GM21786 (cell line): ENCODE data around the gene PLCB3.

Experiments used
- ATAC-seq: cut with Tn5 transposase; IDR thresholded peaks from one replicate; pipeline ENCODE4 v1.9.1; 2021; ENCODE audit not compliant: unreplicated experiment

The PLCB3 gene

DNA sequence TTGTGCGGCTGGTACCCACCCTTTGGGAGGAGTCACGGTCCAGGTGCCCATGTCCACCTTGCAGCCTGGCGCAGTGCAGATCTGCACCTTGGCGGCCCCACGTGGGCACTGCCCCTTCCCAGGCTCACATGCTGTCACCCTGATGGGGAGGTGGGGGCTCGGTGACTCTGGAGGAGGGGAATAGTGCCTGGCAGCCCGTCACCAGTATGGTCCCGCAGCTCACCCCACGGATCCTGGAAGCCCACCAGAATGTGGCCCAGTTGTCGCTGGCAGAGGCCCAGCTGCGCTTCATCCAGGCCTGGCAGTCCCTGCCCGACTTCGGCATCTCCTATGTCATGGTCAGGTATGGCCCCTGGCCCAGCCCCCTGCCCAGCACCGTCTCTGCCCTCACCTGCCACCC lies 30.5 kb upstream of the PLCB3 start:
- no peak for ATAC-seq

DNA sequence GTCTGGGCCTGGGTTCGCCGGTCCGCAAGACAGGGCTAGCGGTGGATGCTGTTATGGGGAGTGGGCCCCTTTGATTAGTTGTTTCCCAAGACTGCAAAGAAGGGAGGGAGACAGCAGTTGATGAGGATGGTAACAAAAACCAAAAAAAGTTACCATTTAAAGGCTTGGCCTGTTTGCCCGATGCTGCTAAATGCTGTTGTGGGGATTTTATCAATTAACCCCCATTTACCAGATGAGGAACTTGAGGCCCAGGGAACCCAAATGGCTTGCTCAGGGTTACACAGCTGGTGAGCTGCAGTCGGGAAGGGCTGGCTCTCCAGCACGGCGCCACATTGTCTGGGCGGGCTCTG lies 28.7 kb upstream of the PLCB3 start:
- no peak for ATAC-seq

DNA sequence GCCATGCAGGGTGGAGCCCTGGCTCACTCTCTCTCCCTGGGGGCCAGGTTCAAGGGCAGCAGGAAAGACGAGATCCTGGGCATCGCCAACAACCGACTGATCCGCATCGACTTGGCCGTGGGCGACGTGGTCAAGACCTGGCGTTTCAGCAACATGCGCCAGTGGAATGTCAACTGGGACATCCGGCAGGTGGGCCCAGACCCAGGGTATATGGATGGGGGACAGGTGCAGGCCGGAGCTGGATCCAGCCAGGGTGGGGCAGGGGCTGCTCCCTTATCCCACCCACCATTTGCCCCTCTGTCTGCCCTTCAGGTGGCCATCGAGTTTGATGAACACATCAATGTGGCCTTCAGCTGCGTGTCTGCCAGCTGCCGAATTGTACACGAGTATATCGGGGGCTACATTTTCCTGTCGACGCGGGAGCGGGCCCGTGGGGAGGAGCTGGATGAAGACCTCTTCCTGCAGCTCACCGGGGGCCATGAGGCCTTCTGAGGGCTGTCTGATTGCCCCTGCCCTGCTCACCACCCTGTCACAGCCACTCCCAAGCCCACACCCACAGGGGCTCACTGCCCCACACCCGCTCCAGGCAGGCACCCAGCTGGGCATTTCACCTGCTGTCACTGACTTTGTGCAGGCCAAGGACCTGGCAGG lies 28.2 kb upstream of the PLCB3 start:
- no peak for ATAC-seq

DNA sequence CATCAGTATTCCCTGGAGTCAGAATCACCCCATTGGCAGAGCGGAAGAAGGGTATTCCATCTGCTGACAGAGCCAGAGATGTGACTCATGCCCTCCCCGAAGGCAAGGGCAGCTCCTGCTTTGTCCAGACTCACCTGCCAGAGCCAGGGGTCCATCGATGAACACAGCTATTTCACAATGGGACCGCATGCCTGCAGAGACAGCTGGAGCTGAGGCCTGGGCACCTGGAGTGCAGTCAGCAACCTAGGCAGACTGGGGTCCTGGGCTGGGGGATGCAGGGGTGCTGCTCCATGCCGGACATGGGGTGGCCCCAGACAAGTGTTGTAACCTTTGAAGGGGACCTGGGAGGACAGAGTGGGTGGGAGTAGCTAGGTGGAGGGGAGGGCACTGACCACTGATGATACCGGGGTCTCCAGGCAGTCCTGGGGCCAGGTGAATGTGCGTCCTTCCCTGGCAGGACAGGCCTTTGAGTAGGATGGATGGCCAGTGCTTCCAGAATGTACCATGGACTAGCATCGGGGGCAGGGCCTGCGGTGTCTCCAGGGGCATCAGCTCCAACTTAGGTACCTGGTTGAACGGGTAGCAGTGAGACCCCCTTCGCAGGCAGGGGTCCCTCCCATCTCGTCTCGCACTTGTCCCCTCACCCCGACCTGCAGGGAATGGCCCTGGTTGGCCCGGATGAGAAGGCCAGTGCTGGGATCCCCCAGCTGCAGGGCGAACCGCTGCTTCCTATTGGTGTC lies 27.0 kb upstream of the PLCB3 start:
- ATAC-seq: no peak

DNA sequence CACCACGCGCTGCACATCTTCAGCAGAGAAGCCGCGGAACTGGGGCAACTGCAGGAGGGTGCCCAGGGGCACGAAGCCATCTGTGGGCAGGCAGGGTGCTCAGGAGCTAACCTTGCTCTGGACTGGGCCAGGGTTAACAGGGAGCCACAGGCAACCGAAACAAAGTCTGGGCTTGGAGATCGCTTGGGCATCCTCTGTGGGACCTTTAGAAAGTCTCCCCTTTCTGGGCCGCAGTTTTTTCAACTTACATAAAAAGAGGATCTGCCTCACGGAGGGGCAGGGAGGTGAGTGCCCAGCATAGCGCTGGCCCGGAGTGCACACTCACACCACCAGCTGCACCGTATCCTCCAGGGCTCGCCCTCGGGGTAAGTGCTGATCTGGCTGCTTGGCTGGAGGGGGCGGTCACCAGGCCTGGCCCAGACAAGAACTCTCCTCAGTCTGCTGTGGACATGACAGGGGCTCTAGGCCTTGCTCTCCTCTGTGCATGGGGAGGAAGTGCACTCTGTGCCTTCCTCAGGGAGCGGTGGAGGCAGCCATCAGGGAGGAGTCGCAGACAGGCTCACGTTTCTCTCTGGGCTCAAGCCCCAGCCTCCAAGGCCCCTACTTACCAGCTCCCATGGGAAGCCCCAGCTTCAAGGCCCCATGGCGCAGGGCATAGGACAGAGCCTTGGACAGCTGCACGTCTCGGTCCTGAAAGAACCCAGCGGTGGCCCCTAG lies 26.3 kb upstream of the PLCB3 start:
- ATAC-seq: no peak

DNA sequence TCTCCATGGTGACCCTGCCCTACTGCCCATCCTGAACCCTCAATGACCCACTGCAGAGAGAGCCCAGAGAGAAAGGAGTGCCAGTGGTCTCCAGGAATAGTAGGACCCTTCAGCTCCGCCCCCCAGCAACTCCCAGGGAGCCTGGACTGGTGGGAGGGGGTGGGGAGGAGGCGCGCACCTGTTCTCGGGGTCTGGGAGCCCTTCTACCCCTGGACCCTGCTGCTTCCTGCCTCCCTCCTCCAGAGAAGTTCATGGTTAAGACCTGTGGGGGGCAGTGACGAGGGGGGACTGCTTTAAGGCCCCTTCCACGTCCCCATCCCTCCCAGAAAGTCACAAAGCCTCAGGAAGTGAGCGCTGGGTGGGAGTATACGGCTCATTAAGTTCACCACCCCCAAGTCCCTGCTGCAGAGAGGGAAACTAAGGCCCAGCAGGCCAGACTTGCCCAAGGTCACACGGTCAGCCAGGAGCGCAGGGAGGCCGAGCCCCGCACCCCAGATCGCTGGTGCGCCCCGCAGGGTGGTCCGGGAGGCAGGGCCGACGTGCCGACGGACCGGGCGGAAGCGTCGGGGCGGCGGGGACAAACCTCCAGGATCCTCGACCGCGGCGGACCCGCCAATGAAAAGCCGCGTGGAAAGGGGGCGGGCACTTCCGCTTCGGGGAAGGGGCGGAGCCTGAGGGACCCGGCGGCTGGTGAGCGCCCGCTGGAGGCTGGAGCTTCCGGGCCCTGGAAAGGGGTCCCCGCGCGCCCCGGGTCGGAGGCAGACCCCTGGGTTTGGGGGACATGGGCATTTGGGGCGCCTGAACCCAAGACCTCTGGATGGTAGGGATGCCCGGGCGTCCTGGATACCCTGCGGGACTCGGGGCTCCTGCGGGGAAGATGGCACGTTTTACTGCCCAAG lies 25.5 kb upstream of the PLCB3 start, which contains the start of the genes NUDT22 and TRPT1:
Gene NUDT22 (plus strand): TSS at position 667 of the 899 bp plus-strand sequence. CDS start 379 bp downstream, outside the sequence.
Gene TRPT1 (minus strand): TSS at position 579 of the 899 bp plus-strand sequence. CDS start 326 bp downstream, at position 253.
- peak; percentile 41 for ATAC-seq

DNA sequence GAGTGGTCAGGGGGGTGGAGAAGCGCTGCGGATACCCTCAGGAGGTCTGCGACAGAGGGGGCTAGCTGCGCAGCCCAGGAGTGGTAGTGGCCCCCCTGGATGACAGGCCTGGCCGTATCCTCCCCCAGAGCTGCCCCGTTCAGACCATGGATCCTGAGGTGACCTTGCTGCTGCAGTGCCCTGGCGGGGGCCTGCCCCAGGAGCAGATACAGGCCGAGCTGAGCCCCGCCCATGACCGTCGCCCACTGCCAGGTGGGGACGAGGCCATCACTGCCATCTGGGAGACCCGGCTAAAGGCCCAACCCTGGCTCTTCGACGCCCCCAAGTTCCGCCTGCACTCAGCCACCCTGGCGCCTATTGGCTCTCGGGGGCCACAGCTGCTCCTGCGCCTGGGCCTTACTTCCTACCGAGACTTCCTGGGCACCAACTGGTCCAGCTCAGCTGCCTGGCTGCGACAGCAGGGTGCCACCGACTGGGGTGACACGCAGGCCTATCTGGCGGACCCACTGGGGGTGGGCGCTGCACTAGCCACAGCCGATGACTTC lies 24.8 kb upstream of the PLCB3 start:
- peak; percentile 33 for ATAC-seq

DNA sequence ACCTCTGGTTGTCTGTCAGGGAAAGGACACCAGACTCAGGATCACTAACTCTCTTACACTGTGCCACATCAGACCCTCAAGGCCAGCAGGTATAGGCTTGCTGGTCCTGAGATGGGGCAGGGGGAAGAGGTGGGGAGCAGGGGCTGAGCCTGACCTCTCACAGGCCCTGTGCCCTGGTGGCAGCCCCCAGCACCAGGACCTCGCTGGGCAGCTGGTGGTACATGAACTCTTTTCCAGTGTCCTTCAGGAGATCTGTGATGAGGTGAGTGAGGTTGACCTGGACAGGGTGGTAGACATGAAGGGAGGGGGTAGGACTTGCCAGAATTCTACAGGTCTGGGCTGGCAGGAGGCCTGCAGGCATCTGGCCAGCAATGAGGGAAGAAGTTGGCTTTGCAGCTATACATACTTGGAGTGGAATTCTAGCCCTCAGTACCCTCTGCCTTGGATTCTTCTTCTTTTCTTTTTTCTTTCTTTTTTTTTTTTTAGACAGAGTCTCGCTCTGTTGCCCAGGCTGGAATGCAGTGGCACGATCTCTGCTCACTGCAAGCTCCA lies 23.8 kb upstream of the PLCB3 start:
- no peak for ATAC-seq

DNA sequence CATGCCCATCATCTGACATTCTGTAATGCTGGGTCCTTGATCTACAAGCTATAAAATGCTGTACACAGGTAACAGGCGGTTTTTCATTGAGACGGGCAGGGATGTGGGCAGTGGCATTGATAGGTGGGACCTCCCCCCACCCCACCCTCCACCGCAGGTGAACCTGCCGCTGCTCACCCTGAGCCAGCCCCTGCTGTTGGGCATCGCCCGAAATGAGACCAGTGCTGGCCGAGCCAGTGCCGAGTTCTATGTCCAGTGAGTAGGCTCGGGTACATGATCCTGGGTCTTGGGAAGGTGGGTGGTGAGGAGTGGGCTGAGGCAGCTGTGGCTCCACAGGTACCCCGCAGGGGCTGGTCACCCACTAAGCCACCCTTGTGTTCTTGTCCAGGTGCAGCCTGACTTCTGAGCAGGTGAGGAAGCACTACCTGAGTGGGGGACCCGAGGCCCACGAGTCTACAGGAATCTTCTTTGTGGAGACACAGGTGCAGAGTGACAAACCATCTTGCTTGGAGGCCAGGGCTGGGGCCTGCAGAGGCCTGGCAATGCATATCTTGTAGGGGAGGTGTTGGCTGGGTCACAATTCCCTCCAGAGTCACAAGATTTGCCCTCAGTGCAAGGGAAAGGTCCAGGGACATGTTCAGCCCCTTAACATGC lies 22.1 kb upstream of the PLCB3 start:
- no peak for ATAC-seq

DNA sequence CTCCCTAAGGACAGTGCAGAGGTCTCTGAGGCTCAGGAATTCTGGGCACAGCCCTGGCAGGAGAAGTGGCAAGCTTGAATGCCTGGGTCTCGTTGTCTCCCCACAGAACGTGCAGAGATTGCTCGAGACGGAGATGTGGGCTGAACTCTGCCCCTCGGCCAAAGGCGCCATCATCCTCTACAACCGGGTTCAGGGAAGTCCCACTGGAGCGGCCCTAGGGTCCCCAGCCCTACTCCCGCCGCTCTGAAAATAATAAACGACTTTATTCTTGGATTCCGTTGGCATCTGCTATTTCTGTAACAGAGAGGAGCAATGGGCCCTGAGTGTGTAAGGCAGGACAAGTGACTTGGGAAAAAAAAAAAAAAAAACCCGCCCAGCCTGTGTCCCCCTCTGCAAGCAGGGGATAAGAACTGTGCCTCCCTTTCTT lies 21.6 kb upstream of the PLCB3 start:
- no peak for ATAC-seq

DNA sequence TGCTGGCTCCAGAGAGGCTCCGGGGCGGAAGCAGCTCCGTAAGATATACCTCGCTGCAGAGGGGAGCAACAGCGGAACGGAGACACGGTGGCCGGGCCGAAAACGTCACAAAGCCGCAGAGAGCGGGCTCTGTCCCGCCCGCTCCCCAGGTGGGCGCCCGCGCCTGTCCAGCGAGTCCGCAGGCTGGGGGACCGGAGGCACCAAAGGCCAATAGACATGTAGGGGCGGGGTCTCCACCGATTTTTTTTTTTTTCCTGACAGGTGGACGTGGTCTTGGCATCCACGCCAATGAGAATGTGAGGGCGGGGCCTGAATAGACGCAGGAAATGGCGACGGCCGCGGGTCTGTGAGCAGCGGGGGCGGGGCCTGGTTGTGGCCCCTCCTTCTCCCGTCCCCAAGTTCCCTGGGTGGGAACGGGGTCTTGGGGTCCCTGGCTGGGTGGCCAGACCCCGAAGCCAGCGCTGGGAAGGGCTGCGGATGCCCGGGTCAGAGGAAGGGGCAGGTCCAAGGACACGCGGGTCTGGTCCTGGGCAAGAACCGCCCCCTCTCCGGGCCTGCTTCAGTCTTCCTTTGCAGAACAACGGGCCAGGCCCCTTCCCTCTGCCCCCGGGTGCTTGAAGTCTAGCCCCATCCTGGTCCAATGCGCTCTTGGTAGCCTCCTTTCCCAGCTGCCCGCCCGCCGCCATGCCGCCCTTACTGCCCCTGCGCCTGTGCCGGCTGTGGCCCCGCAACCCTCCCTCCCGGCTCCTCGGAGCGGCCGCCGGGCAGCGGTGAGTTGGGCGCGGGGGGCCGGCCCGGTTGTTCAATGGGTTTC lies 21.0 kb upstream of the PLCB3 start, which contains the start of gene DNAJC4:
Gene DNAJC4 (plus strand): TSS at position 378 of the 814 bp plus-strand sequence. CDS start 307 bp downstream, at position 685.
- peak; percentile 49 for ATAC-seq

DNA sequence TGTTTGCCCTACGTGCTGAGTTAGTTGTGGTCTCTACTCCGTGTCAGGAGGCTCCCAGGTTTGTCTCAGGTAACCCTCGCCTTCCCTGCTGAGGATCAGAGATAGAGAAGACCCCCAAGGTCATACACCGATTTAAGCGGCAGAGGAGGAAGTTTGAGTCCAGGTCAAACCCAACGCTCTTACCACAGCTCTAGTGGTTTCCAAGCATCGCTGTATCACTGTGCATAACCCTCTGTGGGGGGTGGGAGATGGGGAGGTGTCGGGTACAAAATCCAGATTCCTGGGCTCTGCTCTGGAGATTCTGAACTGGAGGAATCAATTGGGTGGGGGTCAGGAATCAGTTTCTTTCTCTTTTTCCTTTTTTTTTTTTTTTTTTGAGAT lies 20.4 kb upstream of the PLCB3 start:
- no peak for ATAC-seq

DNA sequence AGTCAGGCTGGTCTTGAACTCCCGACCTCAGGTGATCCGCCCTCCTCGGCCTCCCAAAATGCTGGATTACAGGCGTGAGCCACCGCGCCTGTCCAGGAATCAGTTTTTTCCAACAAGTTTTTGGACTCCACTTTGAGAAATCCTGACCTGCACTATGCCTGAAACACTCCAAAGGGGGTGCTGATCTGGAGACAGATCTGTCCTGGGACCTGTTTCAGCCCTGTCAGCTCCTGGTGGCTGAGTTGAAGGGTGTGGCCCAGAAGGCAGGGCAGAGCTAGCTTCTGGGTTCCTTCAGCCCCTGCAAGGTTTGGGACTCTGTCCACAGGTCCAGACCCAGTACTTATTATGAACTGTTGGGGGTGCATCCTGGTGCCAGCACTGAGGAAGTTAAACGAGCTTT lies 19.8 kb upstream of the PLCB3 start:
- no peak for ATAC-seq

DNA sequence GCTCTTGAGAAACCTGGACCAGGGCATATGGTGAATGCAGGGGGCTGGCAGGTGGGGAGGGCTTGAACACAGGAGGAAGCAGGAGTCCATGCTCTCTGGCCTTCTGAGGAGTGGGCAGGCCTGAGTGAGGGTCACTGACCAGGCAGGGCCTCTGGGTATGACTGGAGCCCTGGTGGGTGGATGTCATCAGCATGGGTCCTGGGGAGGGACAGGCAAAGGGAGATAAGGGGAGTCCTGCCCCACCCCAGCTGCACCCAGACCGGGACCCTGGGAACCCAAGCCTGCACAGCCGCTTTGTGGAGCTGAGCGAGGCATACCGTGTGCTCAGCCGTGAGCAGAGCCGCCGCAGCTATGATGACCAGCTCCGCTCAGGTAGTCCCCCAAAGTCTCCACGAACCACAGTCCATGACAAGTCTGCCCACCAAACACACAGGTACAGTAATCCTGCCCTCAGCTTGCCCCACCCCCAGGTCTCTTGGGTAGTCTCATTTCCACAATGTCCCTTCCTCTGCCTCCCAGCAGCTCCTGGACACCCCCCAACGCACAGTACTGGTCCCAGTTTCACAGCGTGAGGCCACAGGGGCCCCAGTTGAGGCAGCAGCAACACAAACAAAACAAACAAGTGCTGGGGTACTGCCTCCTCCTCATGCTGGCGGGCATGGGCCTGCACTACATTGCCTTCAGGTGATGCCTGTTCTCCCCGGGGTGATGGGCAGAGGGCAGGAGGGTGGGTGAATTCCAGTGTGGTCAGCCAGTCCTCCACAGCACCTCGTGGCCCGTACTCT lies 19.0 kb upstream of the PLCB3 start:
- ATAC-seq: no peak

DNA sequence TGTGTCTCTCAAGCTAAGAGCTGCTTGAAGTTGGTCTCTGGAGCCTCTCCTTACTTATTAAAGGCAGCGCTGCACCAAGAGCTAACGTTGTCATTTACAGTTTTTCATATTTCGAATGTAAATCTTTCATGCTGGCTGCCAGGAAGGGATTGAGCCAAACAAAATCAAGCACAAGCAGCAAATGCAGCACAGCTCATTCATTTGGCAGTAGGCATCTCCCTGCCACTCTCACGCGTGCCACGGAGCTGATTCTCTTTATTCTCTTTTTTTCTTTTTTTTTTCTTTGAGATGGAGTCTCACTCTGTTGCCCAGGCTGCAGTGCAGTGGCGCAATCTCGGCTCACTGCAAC lies 18.4 kb upstream of the PLCB3 start:
- ATAC-seq: no peak

DNA sequence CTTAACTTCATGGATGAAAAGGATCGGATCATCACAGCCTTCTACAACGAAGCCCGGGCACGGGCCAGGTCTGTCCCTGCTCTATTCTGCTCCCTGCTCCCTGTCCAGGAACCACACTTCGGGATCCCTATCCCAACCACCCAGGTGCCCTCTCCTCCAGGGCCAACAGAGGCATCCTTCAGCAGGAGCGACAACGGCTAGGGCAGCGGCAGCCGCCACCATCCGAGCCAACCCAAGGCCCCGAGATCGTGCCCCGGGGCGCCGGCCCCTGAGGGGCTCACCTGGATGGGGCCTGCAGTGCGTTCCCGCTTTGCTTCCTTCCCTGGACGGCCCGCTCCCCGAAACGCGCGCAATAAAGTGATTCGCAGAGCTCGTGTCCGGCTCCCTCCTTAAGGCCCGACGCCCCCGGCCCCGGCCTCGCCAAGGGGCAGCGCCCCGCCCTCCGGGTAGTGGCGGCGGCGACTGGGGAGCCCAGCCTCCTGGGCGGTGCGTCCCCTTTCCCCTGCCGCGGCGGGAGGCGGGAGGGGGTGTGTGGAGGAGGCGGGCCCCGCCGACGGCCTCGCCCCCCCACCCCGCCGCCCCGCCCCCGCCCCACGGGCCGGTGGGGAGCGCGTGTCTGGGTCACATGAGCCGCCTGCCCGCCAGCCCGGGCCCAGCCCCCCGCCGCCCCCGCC lies 17.3 kb upstream of the PLCB3 start, which contains the start of gene VEGFB:
Gene VEGFB (plus strand): TSS at position 672 of the 674 bp plus-strand sequence. CDS start 250 bp downstream, outside the sequence.
- ATAC-seq: no peak

DNA sequence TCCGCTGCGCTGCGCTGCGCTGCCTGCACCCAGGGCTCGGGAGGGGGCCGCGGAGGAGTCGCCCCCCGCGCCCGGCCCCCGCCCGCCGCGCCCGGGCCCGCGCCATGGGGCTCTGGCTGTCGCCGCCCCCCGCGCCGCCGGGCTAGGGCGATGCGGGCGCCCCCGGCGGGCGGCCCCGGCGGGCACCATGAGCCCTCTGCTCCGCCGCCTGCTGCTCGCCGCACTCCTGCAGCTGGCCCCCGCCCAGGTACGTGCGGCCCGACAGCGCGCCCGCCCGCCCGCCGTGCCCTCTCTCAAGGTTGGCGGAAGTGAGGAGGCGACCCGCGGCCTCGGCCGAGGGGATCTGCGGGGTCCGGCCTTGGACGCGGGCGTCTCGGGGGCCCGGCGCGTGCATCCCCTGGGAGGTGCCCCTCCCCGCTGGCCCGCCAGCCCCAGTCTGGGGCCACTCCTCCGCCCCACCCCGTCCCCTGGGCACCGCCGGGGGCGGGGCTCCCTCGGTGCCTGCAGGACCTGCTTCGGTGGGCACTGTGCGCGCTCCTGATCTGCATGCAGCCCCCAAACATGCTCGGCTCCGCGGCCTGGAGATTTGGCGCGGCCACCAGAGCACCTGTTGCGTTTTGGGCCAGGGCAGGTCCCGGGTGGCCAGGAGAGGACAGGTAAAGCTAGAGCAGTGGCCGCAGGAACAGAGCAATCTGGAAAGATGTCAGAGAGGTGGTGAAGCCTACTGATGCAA lies 16.5 kb upstream of the PLCB3 start:
- no peak for ATAC-seq
